HG03097 (cell line): ENCODE measurements around the gene WNT7A.

ENCODE experiments used
- ATAC-seq: cut with Tn5 transposase; IDR thresholded peaks from one replicate; pipeline ENCODE4 v1.9.1; 2021; ENCODE audit not compliant: unreplicated experiment, low FRiP score

The WNT7A gene

DNA sequence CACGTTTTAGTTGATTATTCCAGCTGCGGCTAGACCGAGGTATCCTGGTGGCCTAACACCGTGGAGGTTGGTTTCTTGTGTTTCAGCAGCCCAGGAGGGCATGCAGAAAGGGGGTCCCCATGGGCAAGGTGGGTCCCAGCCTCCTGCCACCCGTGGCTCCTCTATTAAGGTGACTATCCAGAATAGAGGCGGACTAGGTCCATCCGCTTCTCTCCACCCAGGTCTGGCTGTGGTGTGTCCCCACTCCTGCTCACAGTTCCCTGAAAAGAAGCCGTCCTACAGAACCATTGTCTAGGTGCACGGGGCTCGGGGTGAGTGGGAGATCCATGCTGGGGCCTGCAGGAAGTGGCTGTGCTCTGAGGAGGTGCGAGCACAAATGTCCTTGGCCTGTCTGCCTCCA, 81.5 kb downstream of the WNT7A start:
- no peak for ATAC-seq

DNA sequence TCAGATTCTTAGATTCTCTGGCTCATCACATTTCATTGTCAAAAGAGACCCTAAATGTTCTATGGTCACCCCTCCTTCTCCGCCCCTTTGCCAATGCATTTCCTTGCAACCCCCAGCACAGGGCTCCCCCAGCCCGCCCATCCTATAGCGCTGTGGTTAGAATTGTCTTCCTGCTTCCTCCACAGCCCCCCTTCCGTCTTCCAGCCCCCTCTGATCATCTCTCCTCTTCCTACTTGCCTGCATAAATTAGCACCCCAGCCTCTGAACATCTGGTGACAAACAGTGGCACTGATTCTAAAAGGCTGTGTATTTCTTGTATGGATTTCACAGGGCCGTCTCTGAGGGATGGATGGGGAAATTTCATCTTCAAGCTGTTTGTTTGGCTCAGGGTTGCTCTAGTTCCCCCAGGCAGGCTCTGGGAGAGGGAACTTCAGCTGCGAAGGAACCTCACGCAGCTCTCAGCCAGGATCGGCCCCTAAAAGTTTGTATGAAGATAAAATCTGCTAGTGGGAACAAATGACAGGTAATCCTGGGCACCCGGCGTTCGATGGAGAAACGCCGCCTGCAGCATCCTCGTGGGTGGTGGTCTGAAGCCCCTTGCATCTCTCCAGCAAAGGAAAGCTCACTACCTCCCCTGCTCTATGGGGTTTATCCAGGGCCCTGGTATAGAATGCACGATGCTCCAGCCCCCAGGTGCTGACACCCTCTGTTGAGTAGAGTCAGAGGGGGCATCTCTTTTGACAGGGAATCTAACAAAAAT, 83.0 kb downstream of the WNT7A start:
- ATAC-seq = no peak

- ATAC-seq = no peak
Observed at GRCh38 chr3:13795816-13796215, 84.1 kb downstream of the WNT7A start.

GRCh38 chr3:13794322-13794721, 85.5 kb downstream of the WNT7A start:
- ATAC-seq = no peak

GRCh38 chr3:13793451-13793850, 86.4 kb downstream of the WNT7A start:
- no peak for ATAC-seq

- no peak for ATAC-seq
Observed at GRCh38 chr3:13792512-13793371, 87.1 kb downstream of the WNT7A start.

DNA sequence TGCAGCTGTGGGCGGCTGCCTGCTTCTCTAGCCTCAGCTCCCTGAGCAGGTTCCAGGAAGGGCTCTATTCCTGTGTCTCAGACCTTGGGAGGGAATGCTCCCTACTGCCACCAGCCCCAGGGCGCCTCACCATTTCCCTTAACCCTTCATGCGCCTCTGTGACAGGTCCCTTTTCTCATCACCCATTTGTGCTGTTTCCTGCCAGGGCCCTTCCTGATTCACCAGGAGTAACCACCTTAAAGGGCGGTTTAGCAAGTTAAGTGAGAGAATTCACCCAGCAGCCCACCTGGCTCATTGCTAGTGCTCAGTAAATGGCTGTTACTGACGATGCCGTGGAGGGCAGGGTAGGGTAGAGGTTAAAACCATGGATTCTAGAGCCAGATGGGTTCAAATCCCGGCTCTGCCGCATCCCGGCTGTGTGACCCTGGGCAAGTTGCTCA, 87.8 kb downstream of the WNT7A start:
- ATAC-seq = no peak

DNA sequence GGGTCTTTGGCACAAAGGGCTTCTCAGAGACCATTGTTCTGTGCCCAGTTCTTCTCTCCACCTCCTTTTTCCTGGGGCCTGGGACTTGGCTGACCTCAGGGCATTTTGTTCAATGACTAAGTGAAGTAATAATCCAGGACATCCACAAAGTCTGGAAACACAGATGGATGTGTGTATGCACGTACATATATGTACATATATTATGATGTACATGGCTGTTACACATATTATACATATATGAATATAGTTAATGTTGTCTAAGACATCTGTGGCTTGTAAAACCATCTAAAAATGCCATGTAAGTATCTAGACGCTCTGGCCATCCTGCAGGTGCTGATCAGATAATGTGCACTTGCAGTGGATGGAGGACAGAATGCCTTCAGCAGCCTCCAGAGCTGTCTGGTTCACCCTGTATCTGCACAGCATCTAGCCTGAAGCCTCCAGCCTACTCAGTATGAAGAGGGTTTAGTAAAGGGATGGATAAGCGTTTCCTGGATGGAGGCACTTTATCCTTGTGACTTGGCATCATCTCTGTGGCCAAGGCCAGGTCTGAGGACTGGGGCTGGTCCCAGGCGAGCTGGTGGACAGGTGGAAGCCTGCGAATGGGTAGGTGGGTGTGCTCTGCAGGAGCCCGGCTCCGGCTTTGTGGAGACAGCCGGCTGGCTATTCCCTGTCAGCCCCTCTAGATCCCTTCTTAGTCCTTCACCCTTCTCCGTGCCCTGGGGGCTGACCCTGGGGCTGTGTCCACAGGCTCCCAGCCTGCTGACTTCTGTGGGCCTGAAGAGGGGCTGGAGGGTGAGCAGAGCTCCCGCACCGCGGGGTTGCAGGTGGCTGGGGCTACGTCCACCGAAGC, 88.4 kb downstream of the WNT7A start:
- ATAC-seq = no peak

DNA sequence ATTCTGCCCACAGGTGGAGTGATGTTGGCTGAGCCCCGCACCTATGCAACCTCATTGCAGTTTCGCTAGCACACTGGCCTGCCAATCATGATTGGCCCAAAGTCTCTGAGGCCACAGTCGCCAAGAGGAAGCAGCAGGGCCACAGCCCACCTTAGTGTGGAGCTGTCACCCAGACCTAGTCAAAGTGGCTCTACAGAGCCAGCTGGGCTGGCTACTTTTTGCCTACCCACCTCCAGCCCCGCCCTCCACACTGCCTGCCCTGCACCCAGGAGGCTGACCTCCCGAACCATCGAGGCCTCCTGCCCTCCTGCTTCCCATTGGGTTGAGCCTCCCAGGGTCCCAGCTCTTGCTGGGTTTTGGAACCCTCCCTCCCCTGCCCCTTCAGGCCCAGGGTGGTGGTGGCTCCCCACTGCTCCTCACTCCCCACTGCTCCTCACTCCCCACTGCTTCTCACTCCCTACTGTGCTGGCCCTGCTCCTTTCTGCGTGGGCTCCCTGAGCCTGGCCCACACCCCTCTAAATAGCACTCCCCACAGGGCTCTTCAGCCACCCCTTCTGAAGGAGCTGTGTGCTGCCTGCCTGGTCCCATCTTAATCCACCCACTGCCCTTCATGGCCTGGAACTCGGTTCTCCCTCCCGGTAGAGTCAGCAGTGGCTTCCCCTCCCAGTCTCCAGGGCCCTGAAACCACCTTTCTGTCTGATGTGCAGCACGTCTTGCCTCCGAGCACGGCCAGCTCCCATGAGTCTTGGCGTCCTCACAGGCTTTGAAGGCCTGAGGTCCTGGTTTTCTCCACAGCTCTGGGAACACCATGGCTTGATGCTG, 89.3 kb downstream of the WNT7A start:
- no peak for ATAC-seq

DNA sequence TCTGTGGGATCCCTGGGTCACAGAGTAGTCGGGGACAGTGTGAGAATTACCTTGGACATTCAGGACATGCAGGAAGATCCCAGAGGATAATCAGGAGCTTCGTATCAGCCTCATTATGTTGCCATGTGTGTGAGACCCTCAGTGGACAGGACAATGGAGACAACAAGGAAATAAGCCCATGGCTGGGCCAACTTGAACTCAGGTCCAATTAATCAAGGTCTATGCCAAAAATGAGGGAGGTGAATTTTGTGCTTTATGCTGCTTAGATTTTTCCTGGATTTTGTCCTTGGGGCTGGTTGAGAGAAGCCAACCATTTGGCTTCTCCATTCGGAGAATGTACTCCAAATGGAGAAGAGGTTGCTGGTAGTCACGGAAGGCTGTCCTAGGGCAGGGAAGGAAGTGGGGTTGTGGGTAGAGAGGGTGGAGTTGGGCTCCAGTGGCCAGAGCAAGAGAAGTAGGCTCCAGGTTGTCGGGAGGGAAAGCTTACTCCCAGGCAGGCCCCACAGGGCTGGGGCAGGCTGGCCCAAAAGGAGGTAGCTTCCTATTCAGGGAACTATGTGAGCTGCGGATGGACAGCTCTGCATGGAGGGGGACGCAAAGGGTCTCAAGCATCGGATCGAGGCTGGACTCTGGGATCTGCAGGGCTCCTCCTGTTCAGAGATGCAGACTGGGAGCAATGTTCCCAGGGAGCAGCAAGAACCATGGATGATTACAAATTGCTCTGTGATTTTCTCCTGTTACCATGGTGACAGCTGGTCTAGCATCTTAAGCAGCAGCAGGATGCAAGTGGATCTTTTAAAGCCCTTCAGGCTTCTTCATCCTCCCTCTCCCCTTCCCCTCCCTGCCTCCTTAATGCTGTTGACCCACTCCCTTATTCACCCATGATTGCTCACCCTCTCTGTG, 91.1 kb downstream of the WNT7A start:
- no peak for ATAC-seq

- ATAC-seq = no peak
Observed at GRCh38 chr3:13787533-13788132, 92.2 kb downstream of the WNT7A start.

- no peak for ATAC-seq
Observed at GRCh38 chr3:13786811-13787210, 93.1 kb downstream of the WNT7A start.

GRCh38 chr3:13785853-13786436, 93.9 kb downstream of the WNT7A start:
- ATAC-seq = no peak

GRCh38 chr3:13785351-13785750, 94.5 kb downstream of the WNT7A start:
- ATAC-seq = no peak

GRCh38 chr3:13783476-13783875, 96.4 kb downstream of the WNT7A start:
- ATAC-seq = no peak

DNA sequence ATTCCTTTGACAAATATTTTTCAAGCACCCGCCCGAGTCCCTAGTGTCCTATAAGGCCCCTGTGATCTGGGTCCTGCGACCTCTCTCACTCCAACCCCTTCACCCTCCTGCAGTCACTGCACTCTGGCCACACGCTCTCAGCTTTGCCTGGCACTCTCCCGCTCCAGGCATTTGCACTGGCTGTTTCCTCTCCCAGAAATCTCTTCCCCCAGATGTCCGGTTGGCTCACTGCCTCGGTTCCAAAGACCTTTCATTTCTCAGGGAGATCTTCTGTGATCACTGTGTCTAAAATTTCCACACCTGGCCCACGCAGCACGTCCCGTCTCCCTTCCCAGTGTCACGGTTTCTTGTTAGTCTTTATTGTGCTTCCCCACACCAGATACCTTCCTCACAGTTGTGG, 97.4 kb downstream of the WNT7A start:
- no peak for ATAC-seq

DNA sequence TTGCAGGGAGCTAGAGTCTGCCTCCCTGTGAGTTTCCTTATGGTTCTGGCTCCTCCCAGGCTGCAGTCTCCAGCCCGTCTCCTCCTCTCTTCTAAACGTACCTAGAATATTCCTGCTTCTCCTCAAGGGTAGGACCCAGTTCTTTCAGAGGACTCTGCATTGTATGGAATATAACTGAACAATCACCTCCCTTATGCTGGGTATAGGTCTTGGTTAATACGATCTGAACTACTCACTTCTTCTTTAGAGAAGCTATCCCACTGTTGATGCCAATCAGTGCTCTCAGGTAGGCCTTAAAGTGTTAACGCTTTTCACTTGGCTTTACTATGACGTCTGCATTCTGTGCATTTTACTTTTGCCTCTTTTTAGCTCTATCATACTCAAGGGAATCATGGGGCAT, 98.5 kb downstream of the WNT7A start:
- ATAC-seq = no peak

GRCh38 chr3:13780432-13781176, 99.3 kb downstream of the WNT7A start:
- no peak for ATAC-seq
